Endothelial cell of umbilical vein (primary cell): Measurements from ENCODE around the gene SNX3.

Experiments used
- EZH2 ChIP-seq: IDR thresholded peaks from 2 replicates; pipeline ENCODE4 v1.6.1; 2012; ENCODE audit warnings: borderline replicate concordance, low read depth, mild to moderate bottlenecking, moderate library complexity, low read length, inconsistent platforms; ENCODE audit not compliant: severe bottlenecking
- MYC ChIP-seq: IDR thresholded peaks from one replicate; pipeline ENCODE4 v1.6.1; 2011; ENCODE audit warnings: mild to moderate bottlenecking, low read depth, low read length
- POLR2A ChIP-seq: IDR thresholded peaks from 2 replicates; pipeline ENCODE4 v1.6.1; 2012; ENCODE audit warnings: low read depth, mild to moderate bottlenecking, control low read depth, low read length
- POLR2AphosphoS5 ChIP-seq: IDR thresholded peaks from 2 replicates; pipeline ENCODE4 v1.6.1; 2012; ENCODE audit warnings: low read depth, mild to moderate bottlenecking, control low read depth, low read length, moderate library complexity; ENCODE audit not compliant: insufficient read depth
- TF ChIP-seq, protein P1 (sequence below), 2 donors: IDR thresholded peaks; 1 replicate in 1 of 2; 2 replicates in 1 of 2; pipeline ENCODE4 v1.5.1; 2011; ENCODE audit warnings: low read length in 2 of 2, mild to moderate bottlenecking in 2 of 2, moderate library complexity in 2 of 2, control low read depth in 1 of 2, inconsistent platforms in 1 of 2, low read depth in 1 of 2; ENCODE audit not compliant: insufficient read depth in 1 of 2; ENCODE audit errors: extremely low read depth in 1 of 2
- TF ChIP-seq, protein P2 (sequence below): IDR thresholded peaks from 2 replicates; pipeline ENCODE4 v1.6.1; 2011; ENCODE audit not compliant: insufficient read depth, insufficient read length

DNA sequence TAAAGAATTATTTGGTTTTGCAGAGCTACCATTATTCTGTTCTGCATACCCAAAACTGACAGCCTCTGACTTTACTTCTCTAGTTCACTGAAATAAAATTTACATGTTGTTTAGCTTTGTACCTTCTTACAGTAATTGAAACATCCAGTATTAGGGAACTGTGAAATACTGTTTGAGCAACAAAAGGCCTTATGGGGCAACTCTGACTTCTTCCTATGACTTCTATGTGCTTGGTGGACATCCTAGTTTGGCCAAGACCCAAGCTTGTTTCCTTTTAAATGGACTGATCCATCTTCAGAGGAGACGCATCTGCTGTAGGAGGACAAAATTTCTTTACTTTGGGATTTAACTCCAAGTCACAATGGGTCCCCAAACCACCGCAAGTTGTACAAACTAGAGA, 50.3 kb downstream of the SNX3 start:
- TF ChIP-seq, protein P1, sequence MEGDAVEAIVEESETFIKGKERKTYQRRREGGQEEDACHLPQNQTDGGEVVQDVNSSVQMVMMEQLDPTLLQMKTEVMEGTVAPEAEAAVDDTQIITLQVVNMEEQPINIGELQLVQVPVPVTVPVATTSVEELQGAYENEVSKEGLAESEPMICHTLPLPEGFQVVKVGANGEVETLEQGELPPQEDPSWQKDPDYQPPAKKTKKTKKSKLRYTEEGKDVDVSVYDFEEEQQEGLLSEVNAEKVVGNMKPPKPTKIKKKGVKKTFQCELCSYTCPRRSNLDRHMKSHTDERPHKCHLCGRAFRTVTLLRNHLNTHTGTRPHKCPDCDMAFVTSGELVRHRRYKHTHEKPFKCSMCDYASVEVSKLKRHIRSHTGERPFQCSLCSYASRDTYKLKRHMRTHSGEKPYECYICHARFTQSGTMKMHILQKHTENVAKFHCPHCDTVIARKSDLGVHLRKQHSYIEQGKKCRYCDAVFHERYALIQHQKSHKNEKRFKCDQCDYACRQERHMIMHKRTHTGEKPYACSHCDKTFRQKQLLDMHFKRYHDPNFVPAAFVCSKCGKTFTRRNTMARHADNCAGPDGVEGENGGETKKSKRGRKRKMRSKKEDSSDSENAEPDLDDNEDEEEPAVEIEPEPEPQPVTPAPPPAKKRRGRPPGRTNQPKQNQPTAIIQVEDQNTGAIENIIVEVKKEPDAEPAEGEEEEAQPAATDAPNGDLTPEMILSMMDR (IDR thresholded peaks at IDR 0.05; ENCODE audit: extremely low read depth in 1 of 2, insufficient read depth in 1 of 2, low read depth in 1 of 2, low read length in 2 of 2): no peak
- TF ChIP-seq POLR2A (no peak), EZH2 (no peak), MYC (no peak), POLR2AphosphoS5 (no peak)
- TF ChIP-seq, protein P2, sequence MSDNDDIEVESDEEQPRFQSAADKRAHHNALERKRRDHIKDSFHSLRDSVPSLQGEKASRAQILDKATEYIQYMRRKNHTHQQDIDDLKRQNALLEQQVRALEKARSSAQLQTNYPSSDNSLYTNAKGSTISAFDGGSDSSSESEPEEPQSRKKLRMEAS: no peak
